ENCODE results near the gene CHD1. TPM values are rescaled to one million over a fixed set of nuclear protein-coding genes. Genes with fewer than 3 reads are reported as not detected.

The CHD1 gene
- total RNA-seq, 1 experiment from 2014 or later, result 52.5 TPM

GRCh38 chr5:98963019-98963418 lies 34.2 kb upstream of the CHD1 start:
- Histone ChIP-seq H3K27me3 (replicated peaks; ENCODE audit: control insufficient read depth, insufficient read depth, low read length) (no peaks in the 10 kb centered on the region), H3K4me1 (peaks cover 21% of the 10 kb centered on the region), H3K36me3 (ENCODE audit: control insufficient read depth, insufficient read depth, low read length) (no peaks in the 10 kb centered on the region), H3K9me3 (0 out of 2 replicates have a peak, but pooled peaks cover 3% of the 10 kb centered on the region), H3K4me3 (ENCODE audit: low read depth, low read length) (no peak overlapping the region)
- ChIA-PET CTCF (no interaction called here), POLR2A (no interaction called here)
- BruUV-seq (replicated peaks), result no TSS peak
- Mint-ChIP-seq H3K27ac (ENCODE audit: unreplicated experiment) (peak overlapping the region; percentile 42), H3K27me3 (ENCODE audit: insufficient read depth, unreplicated experiment) (no peaks in the 10 kb centered on the region), H3K9me3 (ENCODE audit: unreplicated experiment) (peaks cover 16% of the 10 kb centered on the region), H3K36me3 (ENCODE audit: insufficient read depth, unreplicated experiment) (peaks cover 7% of the 10 kb centered on the region), H3K4me1 (ENCODE audit: low read depth, unreplicated experiment) (peaks cover 20% of the 10 kb centered on the region), H3K4me3 (ENCODE audit: unreplicated experiment) (no peak overlapping the region)
- TF ChIP-seq, protein P1, sequence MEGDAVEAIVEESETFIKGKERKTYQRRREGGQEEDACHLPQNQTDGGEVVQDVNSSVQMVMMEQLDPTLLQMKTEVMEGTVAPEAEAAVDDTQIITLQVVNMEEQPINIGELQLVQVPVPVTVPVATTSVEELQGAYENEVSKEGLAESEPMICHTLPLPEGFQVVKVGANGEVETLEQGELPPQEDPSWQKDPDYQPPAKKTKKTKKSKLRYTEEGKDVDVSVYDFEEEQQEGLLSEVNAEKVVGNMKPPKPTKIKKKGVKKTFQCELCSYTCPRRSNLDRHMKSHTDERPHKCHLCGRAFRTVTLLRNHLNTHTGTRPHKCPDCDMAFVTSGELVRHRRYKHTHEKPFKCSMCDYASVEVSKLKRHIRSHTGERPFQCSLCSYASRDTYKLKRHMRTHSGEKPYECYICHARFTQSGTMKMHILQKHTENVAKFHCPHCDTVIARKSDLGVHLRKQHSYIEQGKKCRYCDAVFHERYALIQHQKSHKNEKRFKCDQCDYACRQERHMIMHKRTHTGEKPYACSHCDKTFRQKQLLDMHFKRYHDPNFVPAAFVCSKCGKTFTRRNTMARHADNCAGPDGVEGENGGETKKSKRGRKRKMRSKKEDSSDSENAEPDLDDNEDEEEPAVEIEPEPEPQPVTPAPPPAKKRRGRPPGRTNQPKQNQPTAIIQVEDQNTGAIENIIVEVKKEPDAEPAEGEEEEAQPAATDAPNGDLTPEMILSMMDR (IDR thresholded peaks at IDR 0.05; ENCODE audit: insufficient read depth in 1 of 2, low read depth in 1 of 2, low read length in 1 of 2, severe bottlenecking in 1 of 2, unreplicated experiment in 1 of 2), result no peak
- peak in 1 of 2 experiments; percentile 4 for DNase-seq
- intact Hi-C loops (cut with micrococcal nuclease; ENCODE audit: unreplicated experiment), result loop anchor here (1.0 to 2.0 kb wide), 2 partner anchors 34 to 70 kb away; partner anchors contain the start of gene CHD1

- TF ChIP-seq, protein P1 (IDR thresholded peaks at IDR 0.05; ENCODE audit: insufficient read depth in 1 of 2, low read depth in 1 of 2, low read length in 1 of 2, severe bottlenecking in 1 of 2, unreplicated experiment in 1 of 2), result no peak
- H3K27me3 Mint-ChIP-seq (ENCODE audit: insufficient read depth, unreplicated experiment), result no peaks in the 10 kb centered on the region
- Histone ChIP-seq H3K4me1 (peaks cover 21% of the 10 kb centered on the region), H3K4me3 (ENCODE audit: low read depth, low read length) (no peak overlapping the region), H3K36me3 (ENCODE audit: control insufficient read depth, insufficient read depth, low read length) (no peaks in the 10 kb centered on the region), H3K27me3 (replicated peaks; ENCODE audit: control insufficient read depth, insufficient read depth, low read length) (no peaks in the 10 kb centered on the region), H3K9me3 (0 out of 2 replicates have a peak, but pooled peaks cover 3% of the 10 kb centered on the region)
- H3K4me1 Mint-ChIP-seq (ENCODE audit: low read depth, unreplicated experiment), result peaks cover 20% of the 10 kb centered on the region
- no peak overlapping the region for H3K4me3 Mint-ChIP-seq (ENCODE audit: unreplicated experiment)
- H3K27ac Mint-ChIP-seq (ENCODE audit: unreplicated experiment), result peak overlapping the region; percentile 42
- peaks cover 7% of the 10 kb centered on the region for H3K36me3 Mint-ChIP-seq (ENCODE audit: insufficient read depth, unreplicated experiment)
- BruUV-seq (replicated peaks), result no TSS peak
- intact Hi-C loops (cut with micrococcal nuclease; ENCODE audit: unreplicated experiment), result loop anchor here (2.0 kb wide), 1 partner anchor 70 kb away; no protein-coding TSS in a partner anchor
- H3K9me3 Mint-ChIP-seq (ENCODE audit: unreplicated experiment), result peaks cover 16% of the 10 kb centered on the region
- CTCF ChIA-PET, result no interaction called here
- DNase-seq, result no peak
- POLR2A ChIA-PET, result no interaction called here
Measured at GRCh38 chr5:98962587-98962986, 33.8 kb upstream of the CHD1 start.

DNA sequence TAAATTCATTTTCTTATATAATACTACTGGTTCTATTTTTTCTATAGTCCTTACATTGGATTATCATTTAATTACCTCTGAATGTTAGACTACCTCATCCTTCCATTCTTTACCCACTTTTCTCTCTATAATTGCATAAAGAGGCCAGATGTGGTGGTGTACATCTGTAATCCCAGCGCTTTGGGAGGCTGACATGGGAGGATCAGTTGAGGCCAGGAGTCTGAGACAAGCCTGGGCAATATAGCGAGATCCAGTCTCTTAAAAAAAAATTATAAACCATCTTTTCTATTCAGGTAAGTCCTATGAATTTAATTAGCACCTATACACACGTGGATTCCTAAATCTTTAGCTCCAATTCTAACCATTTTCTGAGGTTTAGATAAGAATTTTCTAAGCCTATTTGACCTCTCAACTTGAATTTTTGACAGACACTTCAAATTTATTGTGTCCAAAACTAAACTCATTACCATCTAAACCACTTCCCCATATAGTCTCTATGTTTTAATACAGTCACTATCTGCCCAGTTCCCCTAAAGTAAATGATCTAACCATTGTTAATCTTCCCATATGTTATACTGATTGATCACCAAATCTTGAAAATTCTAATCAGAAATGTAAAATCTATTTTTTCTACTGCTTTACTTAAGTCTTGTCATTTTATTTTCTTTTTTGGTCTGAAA lies 33.0 kb upstream of the CHD1 start:
- 0 out of 2 replicates have a peak, but pooled peaks cover 3% of the 10 kb centered on the region for H3K9me3 ChIP-seq
- no peak overlapping the region for H3K4me3 ChIP-seq (ENCODE audit: low read depth, low read length)
- CTCF ChIA-PET, result no interaction called here
- POLR2A ChIA-PET, result no interaction called here
- intact Hi-C loops (cut with micrococcal nuclease; ENCODE audit: unreplicated experiment), result loop anchor here (2.0 kb wide), 1 partner anchor 71 kb away; no protein-coding TSS in a partner anchor
- H3K4me1 ChIP-seq, result peaks cover 21% of the 10 kb centered on the region
- no peaks in the 10 kb centered on the region for H3K27me3 ChIP-seq (replicated peaks; ENCODE audit: control insufficient read depth, insufficient read depth, low read length)
- peaks cover 20% of the 10 kb centered on the region for H3K4me1 Mint-ChIP-seq (ENCODE audit: low read depth, unreplicated experiment)
- no TSS peak for BruUV-seq (replicated peaks)
- H3K27ac Mint-ChIP-seq (ENCODE audit: unreplicated experiment), result peak overlapping the region; percentile 42
- no peak overlapping the region for H3K4me3 Mint-ChIP-seq (ENCODE audit: unreplicated experiment)
- no peaks in the 10 kb centered on the region for H3K27me3 Mint-ChIP-seq (ENCODE audit: insufficient read depth, unreplicated experiment)
- DNase-seq, result no peak
- TF ChIP-seq, protein P1 (IDR thresholded peaks at IDR 0.05; ENCODE audit: insufficient read depth in 1 of 2, low read depth in 1 of 2, low read length in 1 of 2, severe bottlenecking in 1 of 2, unreplicated experiment in 1 of 2), result no peak
- peaks cover 16% of the 10 kb centered on the region for H3K9me3 Mint-ChIP-seq (ENCODE audit: unreplicated experiment)
- no peaks in the 10 kb centered on the region for H3K36me3 ChIP-seq (ENCODE audit: control insufficient read depth, insufficient read depth, low read length)
- peaks cover 7% of the 10 kb centered on the region for H3K36me3 Mint-ChIP-seq (ENCODE audit: insufficient read depth, unreplicated experiment)

Data from Caco-2 (cell line).